ENCODE results near the gene OLIG3.

The OLIG3 gene

DNA sequence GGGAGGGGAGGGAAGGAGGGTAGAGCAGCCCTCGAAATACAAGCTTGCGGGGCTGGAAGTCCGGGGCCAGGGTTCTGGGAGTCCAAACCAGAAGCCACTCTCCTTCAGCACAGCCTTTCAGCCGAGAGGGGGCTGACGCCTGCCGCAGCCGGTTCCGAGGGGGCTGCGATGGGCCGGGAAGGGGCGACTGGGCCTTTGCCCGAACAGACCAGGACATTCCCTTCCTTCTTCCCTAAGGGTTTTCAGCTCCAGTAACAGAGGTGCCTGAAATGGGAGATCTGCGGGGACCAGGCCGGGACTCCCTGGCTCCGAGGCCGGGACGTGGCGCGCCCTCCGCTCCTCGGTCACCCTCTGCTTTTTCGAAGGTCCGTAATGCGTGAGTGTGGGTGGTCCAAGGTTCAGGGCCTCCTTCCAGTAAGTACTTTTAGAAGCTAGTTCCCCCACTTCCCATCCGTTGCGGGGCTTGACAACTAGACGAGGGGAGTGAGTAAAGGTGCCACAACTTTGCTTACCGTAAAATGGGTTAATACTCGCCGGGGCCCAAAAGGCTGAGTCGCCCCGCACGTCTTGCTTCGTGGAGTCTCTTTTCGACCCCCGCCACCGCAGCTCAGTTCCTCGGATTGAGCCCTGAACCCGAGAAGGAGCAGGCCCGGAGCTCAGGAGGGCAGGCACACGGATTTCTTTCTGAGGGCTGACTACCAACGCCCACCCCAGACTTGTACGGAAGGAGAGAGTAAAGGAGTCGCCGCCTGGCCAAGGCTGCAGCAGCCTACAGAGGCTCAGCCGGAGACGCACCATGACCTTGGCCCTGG is 2.9 kb upstream of the OLIG3 start:
- no peak for DNase-seq (ENCODE audit: insufficient read length, low spot score)
- no peak for FAIRE-seq

DNA sequence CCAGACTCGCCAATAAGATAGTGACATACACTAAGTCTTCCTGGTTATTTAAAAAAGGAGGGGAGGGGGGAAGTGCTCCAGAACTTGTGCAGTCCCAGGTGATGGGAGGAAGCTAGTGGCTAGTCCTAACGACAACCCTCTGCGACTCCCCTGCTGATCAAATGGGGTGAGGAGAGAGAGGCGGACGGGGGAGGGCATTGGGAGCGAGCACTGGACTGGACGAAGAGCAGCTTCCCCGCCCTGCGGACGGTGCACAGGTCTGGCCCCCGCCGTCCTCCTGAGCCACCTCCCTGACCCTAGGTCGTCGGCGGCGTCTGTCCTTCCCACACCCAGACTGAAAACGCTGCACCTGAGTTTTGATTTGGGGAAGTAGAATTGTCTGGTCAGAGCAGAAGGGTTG is 2.2 kb upstream of the OLIG3 start:
- no peak for DNase-seq (ENCODE audit: insufficient read length, low spot score)
- no peak for FAIRE-seq

DNA sequence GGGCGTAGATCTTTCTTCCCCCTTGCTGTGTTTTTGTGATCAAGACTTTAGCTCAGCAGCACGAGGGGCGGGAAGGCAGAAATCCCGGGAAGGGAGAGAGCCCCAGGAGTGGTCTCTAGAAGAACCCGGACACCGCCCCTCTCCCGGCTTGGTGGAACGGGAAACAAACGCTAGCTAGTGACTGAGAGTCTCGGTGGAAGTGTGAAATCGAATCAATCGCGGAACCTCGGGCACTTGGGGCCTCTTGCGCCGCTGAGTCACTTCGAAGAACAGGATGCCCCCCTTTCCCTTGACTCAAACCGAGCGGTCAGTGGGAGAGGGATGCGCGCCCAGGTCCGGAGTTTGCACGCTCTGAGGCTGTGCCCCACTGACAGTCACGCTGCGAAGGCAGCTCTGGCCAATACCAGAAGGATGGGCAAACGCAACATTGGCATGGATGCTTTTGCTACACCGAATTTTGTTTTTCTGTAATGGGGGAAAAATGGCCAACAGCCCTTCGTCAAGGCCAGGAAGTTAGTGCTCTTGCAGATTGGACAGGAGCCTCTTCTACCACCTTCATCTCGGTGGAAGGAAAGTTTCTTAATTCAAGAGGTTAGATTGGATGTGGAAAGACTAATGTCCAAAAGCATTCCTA is 1.6 kb upstream of the OLIG3 start:
- no peak for FAIRE-seq
- DNase-seq (ENCODE audit: insufficient read length, low spot score): no peak

DNA sequence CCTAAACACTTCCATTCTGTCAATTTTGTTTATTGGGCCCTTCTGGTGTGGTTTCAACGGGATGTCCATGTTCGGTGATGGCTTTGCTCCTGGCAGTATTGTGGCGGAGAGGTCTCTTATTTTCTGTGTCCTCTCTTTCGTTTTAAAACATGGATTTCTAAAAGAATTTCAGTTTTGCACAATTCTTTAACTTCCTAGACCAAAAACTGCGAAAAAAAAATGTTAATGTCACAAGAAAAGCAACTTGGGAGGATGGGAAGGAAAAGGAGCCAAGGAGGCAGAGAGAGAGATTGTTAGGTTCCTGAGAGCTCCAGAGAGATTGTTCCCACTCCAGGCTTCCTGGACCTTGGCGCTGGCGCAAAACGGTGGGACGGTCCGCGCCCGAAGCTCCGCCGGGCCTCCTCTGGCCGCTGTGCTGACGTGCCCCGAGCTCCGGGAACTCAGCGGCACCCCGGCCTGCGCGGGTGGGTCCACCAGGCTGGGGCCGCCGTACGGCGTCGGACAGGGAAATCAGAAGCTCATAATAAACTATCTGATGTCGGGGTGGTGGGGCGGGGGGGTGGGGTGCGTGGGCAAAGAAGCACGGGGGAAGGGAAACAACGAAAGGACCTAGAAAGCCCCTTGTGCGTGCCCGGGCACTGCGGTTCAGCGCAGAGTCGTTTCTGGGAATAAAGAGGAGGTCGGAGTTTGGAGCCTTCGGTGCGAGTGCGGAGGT is 951 bp upstream of the OLIG3 start:
- no peak for FAIRE-seq
- no peak for DNase-seq (ENCODE audit: insufficient read length, low spot score)

DNA sequence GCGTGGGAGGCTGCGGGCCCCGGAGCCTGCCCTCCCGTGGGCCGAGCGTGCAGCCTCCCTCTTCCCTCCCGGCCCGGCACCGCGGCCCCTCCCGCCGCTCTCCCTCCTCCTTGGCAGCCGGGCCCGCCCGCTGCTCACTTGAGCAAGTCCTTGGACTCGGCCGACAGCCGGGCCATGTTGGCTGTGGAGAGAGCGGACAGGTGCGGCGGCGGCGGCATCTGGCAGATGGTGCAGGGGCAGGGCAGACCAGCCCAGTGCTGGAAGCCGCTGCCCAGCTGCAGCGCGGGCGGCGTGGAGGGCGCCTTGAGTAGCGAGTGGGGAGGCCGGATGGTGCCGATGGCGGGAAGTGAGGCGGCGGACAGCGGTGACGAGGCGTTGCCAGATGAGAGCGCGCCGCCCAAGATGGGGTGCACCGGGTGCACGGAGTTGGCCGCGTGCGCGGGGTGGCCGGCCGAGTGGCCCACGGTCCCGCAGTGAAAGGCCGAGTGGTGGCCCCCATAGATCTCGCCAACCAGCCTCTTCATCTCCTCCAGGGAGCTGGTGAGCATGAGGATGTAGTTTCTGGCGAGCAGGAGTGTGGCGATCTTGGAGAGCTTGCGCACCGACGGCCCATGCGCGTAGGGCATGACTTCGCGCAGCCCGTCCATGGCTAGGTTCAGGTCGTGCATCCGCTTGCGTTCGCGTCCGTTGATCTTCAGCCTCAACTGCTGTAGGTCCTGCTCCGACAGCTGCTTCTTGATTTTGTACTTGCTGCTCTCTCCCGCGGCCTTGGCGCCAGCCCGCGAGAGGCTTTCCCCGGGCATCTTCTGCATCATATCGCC is 766 bp downstream of the OLIG3 start:
- DNase-seq (ENCODE audit: insufficient read length, low spot score) (no peak), FAIRE-seq (no peak)

DNA sequence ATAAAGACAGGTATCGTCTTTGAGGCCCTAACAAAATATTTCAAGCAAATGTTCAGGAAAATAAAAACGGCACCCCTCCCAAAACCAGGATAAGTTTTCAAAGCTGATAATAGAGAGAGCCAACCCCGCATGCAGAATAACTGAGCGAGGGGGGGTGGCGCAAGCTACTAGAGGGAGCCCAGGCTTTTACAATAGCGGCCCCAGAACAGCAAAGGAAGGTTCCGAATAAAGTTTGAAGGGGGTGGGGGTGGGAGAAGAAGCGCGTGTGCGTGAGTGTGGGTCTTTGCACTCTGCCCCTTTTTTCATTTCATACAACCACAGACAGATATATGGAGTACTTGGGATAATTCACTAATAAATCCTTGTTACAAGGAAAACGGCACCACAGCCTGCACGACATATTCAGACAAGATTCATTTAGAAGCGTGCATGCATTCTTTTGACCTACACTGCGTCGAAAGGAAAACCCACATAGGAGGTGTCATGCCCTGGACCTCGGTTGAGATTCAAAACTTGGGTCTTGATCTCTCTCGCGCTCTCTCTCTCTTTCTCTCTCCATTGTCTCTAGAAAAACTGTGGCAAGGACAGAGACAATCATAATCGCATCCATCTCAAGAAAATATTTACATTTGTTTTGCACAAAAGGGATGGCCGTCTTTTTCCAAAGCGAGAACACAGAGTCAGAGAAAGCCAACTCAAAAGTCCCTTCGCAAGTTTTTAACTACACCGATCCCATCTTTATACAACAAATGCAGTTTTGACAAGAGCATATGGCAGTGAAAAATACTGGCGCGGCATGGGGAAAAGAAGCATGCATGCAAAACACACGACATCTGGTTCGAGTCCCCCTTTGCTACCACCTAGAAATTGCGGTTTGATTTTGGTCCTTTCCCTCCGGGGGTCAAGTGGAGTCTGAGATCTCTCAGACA is 1.6 kb downstream of the OLIG3 start:
- no peak for FAIRE-seq

DNA sequence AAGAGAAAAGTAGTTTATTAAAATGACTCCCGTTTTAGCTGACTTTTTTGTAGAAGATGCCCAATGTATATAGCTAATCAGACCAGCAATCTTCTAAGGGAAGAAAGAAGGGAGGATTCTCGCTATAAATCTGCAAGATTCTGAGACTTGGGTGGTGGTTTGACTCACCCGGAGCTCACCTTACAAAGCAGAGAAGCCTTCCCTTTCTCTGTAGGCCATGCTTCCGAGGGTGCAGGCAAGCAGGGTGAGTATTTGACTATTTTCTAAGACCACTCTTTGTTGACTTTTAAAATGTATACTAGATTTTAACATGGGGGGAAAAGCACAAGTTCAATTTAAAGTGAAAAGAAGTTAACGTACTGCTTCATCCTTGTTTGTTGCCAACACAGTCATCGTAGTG is 2.7 kb downstream of the OLIG3 start:
- FAIRE-seq (no peak), DNase-seq (ENCODE audit: insufficient read length, low spot score) (no peak)

More for the DNA sequence above, 1.6 kb downstream of the OLIG3 start:
- DNase-seq (ENCODE audit: insufficient read length, low spot score): no peak

DNA sequence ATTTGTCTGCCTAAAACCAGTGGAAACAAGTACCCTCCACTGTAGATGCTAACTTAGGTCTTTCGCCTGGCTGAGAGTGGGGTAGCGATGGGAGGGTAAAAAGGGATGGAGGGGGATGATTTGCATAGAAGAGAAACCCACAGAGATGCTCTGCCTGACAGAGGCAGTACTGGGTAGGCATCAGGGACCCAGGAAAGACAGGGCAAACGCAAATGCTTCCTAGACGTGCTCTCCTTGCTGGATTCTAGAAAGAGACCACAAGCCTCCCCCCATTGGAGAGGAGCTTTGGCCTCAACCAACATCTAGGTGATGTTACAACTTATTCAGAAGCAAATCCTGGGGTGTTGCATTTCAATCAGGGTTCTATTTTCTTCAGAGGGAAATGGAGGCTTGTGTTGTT is 3.2 kb downstream of the OLIG3 start:
- FAIRE-seq: no peak

DNA sequence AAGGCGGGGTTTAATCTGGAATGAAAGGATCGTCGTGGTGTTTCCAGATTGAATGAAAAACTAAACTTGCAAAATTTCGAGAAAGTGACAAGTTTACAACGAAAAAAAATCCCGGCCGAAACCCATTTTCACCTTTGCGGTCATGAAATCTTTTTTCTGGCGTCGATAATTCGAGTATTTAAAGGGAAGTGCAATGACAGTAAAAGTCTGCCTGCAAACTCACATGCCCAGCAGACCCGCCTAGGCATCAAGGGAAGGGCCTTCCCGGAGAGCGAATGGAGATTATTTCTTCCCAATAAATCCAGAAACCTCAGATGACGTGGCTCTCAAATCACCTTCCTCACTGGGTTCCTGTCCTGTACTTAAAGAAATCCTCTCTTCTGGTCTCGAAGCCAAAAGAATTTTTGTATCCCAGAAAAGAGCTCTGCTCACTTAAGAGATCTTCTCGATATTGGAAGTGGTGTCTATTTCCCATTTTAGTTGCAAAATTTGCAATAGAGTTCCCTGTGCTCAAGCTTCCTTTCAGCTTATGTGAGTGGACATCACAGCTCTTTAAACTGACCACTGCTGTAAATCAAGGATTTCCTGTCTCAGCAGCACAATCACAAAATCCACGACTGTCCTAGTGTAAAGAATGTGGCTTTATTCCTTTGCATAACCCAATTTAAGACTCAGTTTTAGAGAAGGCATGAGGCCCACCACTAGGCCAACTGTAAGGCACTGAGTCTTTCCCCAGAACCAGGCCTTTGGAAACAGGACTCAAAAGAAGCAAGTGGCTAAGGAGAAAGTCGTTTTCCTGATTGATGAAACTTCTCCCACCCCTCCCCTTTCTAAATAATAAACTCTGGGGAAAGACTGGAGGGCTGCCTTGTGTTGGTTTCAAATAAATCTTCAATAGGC is 3.9 kb downstream of the OLIG3 start:
- FAIRE-seq: no peak

More for the DNA sequence above, 3.2 kb downstream of the OLIG3 start:
- DNase-seq (ENCODE audit: insufficient read length, low spot score): no peak

DNA sequence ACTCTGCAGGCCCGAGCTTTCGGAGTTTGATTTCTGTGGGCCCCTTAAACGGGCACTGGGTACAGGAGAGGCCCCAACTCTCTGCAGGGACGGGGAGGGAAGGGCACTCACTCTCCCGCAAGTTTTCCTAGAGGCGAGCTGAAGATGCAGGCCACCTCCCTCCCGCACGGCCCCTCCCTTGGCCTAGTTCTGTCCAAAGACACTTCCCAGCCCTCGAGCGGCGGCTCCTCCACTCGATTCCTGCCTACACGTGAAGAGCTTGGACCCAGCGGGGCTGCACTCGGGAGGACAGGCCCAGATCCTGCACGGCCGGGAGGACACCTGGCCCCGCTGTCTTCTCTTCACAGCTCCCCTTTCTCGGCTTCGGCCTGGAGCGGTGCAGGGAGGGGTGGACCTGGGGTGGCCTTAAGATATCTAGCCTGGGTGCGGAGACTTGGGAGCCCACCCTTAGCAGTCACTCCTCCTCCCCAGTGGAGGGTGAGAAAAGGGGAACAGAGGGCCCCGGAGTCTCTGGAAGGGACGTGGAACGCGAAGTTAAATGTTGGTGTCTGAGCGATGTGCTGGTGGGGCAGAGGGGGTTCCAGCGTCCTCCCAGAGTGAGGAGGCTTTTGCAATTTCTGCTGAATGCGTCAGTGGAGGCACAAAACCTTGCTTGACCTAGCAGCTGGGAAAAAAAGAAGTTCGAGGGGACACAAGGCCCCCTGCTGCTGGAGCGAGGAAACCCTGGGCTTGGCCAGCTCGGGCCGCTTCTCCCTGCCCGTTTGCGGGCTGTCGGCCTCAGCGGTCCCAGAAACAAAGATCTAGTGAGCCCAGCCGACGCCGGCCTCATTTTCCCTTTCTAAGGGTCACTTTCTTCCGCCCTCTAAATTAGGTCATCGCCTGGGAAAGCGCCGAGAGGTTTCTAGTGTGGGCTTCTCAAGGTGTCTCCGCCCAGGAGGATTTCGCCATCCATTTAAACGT is 4.9 kb downstream of the OLIG3 start:
- DNase-seq (ENCODE audit: insufficient read length, low spot score) (no peak), FAIRE-seq (no peak)

More for the DNA sequence above, 3.9 kb downstream of the OLIG3 start:
- DNase-seq (ENCODE audit: insufficient read length, low spot score): no peak

DNA sequence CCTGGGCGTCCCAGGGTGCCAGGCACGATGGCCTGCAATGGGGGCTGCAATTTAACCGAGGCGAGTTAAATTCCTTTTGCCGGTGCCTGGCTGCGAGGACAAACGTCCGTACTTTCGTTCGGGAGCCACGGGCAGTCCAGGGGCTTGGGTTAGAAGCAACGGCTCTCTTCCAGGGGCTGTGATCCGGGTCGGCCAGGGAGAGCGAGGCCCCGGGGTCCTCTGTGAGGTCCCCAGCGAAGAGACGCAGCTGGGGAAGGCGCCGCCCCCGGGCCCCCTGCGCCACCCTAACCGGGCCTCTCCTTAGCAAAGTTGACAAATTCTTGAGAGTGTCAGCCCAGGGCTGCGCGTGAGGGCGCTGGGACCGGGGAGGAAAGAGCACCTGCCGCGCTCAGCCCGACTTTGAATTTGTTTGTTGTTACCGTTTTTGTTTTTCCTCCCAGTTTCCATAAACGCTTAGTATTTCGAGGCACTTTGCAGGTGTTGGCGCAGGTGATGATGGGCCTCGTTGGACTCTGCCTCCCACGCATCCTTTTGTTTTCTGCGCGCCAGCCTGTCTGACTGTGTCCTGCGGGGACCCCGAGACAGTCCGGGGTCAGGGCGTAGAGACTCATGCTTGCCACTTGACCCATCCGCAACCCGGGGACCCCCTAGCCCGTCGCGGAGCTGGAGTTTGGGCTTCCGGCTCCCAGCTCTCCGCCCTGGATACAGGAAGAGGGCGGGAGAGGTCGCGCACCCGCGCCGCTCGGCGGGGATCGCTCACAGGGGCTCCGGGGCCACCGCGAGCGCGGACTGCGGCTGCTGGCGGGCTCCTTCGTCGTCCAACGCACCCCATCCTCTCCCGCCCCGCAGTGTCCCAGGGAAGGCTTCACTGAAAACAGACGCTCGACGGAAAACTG is 5.8 kb downstream of the OLIG3 start:
- no peak for FAIRE-seq

DNA sequence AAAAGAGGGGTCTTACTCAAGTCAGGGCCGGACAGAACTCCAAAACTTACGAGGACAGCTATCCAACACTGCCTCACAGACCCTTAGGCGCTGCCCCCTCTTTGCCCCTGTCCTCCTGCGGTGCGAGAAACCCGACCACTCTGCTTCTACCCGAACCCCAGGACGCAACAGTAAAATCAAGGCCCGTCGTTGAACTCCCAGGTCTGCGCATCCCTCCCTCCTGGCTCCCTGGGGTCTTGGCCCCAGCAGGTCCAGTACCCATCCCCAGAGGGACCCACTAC is 6.4 kb downstream of the OLIG3 start:
- no peak for FAIRE-seq

More for the DNA sequence above, 5.8 kb downstream of the OLIG3 start:
- no peak for DNase-seq (ENCODE audit: insufficient read length, low spot score)

DNA sequence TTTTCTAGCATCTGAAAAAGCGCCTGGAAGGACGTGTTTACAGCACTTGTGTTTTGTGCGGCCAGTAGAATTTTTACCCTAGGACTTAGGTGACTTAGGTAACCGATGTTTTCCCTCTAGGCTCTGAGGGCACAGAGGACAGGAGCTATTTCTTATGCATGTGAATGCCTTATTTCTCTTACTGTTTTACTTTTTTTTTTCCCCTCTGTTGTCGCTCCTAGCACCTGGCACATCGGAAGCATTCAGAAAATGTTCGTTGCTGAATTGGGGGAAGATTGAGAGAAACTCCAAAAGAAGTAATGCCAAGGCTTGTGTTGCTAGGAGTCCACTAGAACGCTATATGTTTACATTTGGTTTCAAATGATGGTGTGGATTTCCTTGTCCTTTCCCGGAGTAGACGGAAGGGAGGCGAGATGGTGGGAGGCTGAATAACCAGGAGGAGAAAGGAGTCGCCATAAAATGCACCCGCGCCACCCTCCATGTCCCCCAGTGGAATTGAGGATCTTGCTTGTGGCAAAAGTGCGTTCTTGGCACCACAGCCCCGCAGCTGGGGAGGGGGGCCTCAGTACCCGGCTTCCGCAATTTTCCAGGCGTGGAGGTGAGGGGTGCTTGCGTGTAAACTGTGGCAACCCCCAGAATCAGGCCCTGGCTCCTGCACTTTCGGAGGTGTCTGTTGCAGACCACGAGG is 6.9 kb downstream of the OLIG3 start:
- FAIRE-seq (no peak), DNase-seq (ENCODE audit: insufficient read length, low spot score) (no peak)

More for the DNA sequence above, 6.4 kb downstream of the OLIG3 start:
- no peak for DNase-seq (ENCODE audit: insufficient read length, low spot score)

DNA sequence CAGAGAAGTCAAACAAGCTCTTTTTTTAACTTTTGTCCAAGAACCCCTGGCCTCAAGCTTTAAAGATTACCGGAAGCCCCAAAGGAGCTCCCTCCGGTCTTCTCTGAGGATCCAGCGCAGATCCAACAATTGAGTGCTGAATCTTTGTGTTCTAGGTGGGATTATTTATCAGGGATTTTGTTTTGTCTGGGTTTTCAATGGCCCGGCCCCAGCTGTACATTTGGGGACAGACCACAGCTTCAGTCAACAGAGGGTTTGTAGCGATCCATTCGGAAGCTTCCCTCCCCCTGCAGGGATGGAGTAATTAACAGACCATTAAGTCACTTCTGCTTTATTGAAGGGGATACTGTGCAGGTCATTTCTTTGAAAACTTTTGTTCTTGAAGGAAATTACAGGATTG is 7.8 kb downstream of the OLIG3 start:
- DNase-seq (ENCODE audit: insufficient read length, low spot score) (no peak), FAIRE-seq (no peak)

DNA sequence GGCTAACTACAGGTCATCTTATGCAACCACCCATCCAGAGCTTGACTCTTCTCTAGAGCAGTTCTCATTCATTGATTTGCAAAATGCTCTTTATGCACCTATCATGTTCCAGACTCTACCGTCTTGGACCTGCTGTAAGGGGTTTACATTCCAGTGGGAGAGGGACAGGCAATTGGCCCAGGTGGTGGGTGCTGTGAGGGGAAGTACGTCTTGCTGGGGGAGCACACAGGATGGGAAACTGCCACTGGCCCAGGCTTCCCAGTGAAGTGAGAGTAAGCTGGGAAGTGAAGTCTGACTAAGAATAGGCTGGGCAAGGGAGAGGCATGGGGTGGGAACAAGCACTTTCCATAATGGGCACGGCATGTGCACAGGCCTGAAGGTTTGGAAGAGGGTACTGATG is 13.8 kb downstream of the OLIG3 start:
- FAIRE-seq (no peak), DNase-seq (ENCODE audit: insufficient read length, low spot score) (no peak)

DNA sequence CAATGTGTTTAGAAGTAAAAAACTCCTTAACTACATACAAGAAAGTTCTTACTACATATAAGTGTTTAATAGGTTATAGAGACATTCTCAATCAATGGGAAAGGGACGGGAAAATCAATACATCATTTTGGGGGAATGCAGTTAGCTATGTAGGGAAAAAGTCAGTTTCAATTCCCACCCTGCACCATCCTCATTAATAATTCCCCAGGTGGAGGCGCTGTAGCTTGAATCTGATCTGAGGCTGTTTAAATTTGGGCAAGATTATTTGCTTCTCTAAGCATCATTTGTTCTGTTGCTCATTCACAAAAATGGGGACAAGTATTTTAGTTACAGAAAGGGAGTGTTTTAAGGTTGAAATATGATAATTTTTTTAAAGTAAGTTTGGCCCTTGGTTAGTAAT is 19.1 kb downstream of the OLIG3 start:
- FAIRE-seq (no peak), DNase-seq (ENCODE audit: insufficient read length, low spot score) (no peak)
